ENCODE data around the gene XPC.
"Not testable (repeated sequence)": the region's sequence is repeated elsewhere in the genome, so short reads cannot be mapped to it uniquely, and the experiment has no call there.

Gene XPC

DNA sequence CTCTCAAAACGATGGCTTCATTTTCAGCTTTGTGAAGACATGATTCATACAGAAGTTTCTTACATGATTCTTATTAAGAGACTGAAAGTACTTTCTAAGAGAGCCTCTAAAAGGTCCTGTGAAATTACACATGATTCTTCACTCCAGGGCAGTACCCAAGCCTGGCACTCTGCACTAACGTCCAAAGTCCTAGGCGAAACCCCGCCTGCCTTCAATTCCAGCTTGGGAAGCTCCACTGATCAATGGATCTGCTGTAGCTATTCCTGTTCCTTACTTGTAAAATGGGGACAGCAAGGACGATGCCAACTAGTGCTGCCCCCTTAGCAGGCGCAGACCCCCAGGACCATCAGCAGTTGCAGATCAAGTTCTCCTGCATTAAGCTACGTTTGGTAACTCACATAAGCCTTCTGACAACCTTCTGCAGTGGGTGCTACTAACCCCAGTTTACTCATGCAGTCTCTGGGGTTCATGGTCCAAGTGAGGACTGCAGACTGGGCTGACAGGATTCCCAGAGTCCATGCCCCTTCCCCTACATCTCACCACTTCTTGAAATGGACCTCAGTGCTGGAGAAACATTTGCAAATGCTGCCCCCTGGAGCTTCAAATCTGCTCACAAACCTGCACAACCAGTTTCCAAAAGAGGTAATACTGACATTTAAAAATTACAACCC lies 64.3 kb downstream of the XPC start:
- H3K4me3 Mint-ChIP-seq, result no peak overlapping the region
- peaks cover 12% of the 10 kb centered on the region for H3K36me3 Mint-ChIP-seq
- no peaks in the 10 kb centered on the region for H3K9me3 Mint-ChIP-seq
- H3K27me3 Mint-ChIP-seq, result no peaks in the 10 kb centered on the region
- DNase-seq (ENCODE audit: low spot score in 2 of 2) (no peak), ATAC-seq (ENCODE audit: low read depth) (no peak)
- H3K4me1 Mint-ChIP-seq, result no peaks in the 10 kb centered on the region
- no peak overlapping the region for H3K27ac Mint-ChIP-seq

DNA sequence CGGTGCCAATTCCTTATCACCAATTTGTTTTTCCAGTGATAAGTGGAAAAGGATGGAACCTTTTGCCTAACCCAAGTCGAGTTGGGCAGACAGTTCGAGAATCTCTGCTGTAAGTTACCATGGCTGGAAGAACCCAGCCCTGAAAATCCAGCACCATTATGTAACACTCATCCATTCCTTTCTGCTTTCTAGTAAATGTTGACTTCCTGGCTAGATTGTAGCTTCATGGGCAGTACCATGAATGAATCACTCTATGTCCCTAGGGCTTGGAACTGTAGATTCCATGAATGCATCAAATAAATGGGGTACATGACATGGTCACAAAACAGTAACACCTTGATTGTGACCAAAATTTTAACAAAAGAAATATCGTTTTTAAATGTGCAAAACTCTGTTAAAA lies 67.7 kb downstream of the XPC start:
- peaks cover 12% of the 10 kb centered on the region for H3K36me3 Mint-ChIP-seq
- H3K4me3 Mint-ChIP-seq, result no peak overlapping the region
- ATAC-seq (ENCODE audit: low read depth) (no peak), DNase-seq (ENCODE audit: low spot score in 2 of 2) (no peak)
- no peak overlapping the region for H3K27ac Mint-ChIP-seq
- no peaks in the 10 kb centered on the region for H3K4me1 Mint-ChIP-seq
- no peaks in the 10 kb centered on the region for H3K9me3 Mint-ChIP-seq
- no peaks in the 10 kb centered on the region for H3K27me3 Mint-ChIP-seq

DNA sequence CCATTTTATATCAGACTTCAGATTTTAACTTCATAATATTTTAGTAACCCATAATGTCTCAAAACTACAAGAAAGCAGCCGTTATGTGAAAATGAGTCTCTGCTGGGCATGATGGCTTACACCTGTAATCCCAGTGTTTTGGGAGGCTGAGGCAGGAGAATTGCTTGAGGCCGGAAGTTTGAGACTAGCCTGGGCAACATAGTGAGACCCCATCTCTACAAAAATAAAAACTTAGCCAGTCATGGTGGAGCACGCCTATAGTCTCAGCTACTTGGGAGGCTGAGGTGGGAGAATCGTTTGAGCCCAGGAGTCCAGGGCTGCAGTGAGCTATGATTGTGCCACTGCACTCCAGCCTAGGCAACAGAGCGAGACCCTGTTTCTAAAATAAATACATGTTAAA lies 68.6 kb downstream of the XPC start:
- H3K9me3 Mint-ChIP-seq, H3K27ac Mint-ChIP-seq: not testable (repeated sequence)
- peaks cover 12% of the 10 kb centered on the region for H3K36me3 Mint-ChIP-seq

DNA sequence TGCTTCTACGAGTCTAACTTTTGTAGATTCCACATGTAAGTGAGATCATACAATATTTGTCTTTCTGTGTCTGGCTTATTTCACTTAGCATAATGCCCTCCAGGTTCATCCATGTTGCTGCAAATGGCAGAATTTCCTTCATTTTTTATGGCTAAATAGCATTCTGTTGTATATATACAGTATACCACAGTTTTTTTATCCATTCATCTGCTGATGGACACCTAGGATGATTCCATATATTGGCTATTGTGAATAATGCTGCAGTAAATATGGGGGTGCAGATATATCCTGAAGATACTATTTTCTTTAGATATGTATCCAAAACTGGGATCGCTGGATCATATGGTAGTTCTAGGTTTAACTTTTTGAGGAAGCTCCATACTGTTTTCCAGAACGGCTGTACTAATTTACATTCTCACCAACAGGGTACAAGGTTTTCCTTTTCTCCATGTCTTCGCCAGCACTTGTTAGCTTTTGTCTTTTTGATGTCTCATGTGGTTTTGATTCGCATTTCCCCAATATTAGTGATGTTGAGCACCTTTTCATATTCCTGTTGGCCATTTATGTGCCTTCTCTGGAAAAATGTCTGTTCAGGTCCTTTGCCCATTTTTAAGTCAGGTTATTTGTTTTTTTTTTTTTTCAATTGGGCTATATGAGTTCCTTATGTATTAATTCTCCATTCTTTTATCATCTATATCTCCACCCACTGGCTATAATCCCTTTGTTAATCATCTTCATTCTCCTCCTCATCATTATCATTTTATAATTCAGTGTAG lies 80.6 kb downstream of the XPC start:
- H3K27ac Mint-ChIP-seq, result no peak overlapping the region
- ATAC-seq (ENCODE audit: low read depth) (no peak), DNase-seq (ENCODE audit: low spot score in 2 of 2) (no peak)
- H3K9me3 Mint-ChIP-seq, result peaks cover 3% of the 10 kb centered on the region
- H3K27me3 Mint-ChIP-seq, result peaks cover 6% of the 10 kb centered on the region
- H3K4me1 Mint-ChIP-seq, result no peaks in the 10 kb centered on the region
- no peak overlapping the region for H3K4me3 Mint-ChIP-seq
- no peaks in the 10 kb centered on the region for H3K36me3 Mint-ChIP-seq

More for the DNA sequence above, 68.6 kb downstream of the XPC start:
- not testable (repeated sequence) for H3K4me3 Mint-ChIP-seq; ATAC-seq (ENCODE audit: low read depth); DNase-seq (ENCODE audit: low spot score in 2 of 2); H3K4me1 Mint-ChIP-seq; H3K27me3 Mint-ChIP-seq

DNA sequence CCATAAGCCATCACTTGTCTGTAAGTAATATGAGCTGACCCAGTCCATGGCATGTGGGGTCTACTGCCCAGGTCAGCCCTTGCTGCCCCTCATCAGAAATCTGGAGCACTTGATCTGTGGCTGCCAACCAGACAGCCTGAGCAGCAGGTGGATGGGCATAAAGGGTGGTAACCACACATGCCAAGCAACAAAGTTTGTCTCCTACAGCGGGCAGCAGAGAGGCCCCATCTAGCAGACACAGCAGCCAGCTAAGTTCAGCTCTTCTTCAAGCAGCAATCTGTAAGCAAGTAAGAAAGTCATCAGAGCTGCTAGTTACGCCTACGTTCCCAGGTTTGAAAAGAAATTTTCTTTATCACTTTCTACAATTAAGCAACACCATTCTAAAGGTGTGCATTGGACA lies 81.7 kb downstream of the XPC start:
- H3K36me3 Mint-ChIP-seq, result no peaks in the 10 kb centered on the region
- DNase-seq (ENCODE audit: low spot score in 2 of 2) (no peak), ATAC-seq (ENCODE audit: low read depth) (no peak)
- H3K4me3 Mint-ChIP-seq, result no peak overlapping the region
- H3K4me1 Mint-ChIP-seq, result no peaks in the 10 kb centered on the region
- peaks cover 6% of the 10 kb centered on the region for H3K27me3 Mint-ChIP-seq
- H3K27ac Mint-ChIP-seq, result no peak overlapping the region
- H3K9me3 Mint-ChIP-seq, result peaks cover 3% of the 10 kb centered on the region
